HUES64 (cell line): ENCODE results near the gene PRKAG3.
A peak's percentile ranks its signal among the peaks of the same experiment; 100 is the strongest.
"Not testable (repeated sequence)": the region's sequence is repeated elsewhere in the genome, so short reads cannot be mapped to it uniquely, and the experiment has no call there.

Experiments
- H3K27ac ChIP-seq: 2 replicates; pipeline ENCODE4 v1.7.0; 2013; ENCODE audit warnings: low read depth, low read length, inconsistent platforms
- H3K27me3 ChIP-seq: 2 replicates; pipeline ENCODE4 v1.6.1; 2013; ENCODE audit warnings: mild to moderate bottlenecking, low read length; ENCODE audit not compliant: insufficient read depth
- H3K36me3 ChIP-seq: 2 replicates; pipeline ENCODE4 v1.6.1; 2013; ENCODE audit warnings: mild to moderate bottlenecking, low read length; ENCODE audit not compliant: insufficient read depth
- H3K4me1 ChIP-seq: 2 replicates; pipeline ENCODE4 v1.6.1; 2013; ENCODE audit warnings: mild to moderate bottlenecking, low read length, moderate library complexity; ENCODE audit not compliant: insufficient read depth
- H3K4me3 ChIP-seq: 2 replicates; pipeline ENCODE4 v1.5.1; 2013; ENCODE audit warnings: mild to moderate bottlenecking, low read length, moderate library complexity
- H3K9ac ChIP-seq: 2 replicates; pipeline ENCODE4 v1.6.1; 2013; ENCODE audit warnings: mild to moderate bottlenecking, low read depth, low read length
- H3K9me3 ChIP-seq: 2 replicates; pipeline ENCODE4 v1.6.1; 2013; ENCODE audit warnings: low read depth, low read length; ENCODE audit not compliant: insufficient read depth
- WGBS: fragments of 150-250, 120-280 bp; methylation state at CpG from one replicate; pipeline ENCODE4 v1.1.7; 2013; ENCODE audit warnings: missing lambda C conversion rate; 5-methylcytosine and 5-hydroxymethylcytosine counted together

PRKAG3 gene

GRCh38 chr2:218853766-218854165, 22.2 kb upstream of the PRKAG3 start:
- Histone ChIP-seq H3K9ac (no peak overlapping the region), H3K4me3 (no peak overlapping the region), H3K36me3 (no peaks in the 10 kb centered on the region), H3K9me3 (no peaks in the 10 kb centered on the region), H3K27ac (no peak overlapping the region), H3K27me3 (peaks cover 63% of the 10 kb centered on the region), H3K4me1 (peaks cover 21% of the 10 kb centered on the region)
- 60% methylated on average over 5 of the region's 5 CpGs for WGBS

- no peak overlapping the region for H3K9ac ChIP-seq
- peak overlapping the region; percentile 24; the same call in 1 of the 2 replicates for H3K4me3 ChIP-seq
- 44% methylated on average over 16 of the region's 16 CpGs for WGBS
- peaks cover 21% of the 10 kb centered on the region for H3K4me1 ChIP-seq
- no peaks in the 10 kb centered on the region for H3K9me3 ChIP-seq
- H3K27ac ChIP-seq = no peak overlapping the region
- H3K36me3 ChIP-seq = no peaks in the 10 kb centered on the region
- peaks cover 59% of the 10 kb centered on the region for H3K27me3 ChIP-seq
These were observed 21.5 kb upstream of the PRKAG3 start for GRCh38 chr2:218852911-218853667.

- Histone ChIP-seq H3K4me1 (peaks cover 18% of the 10 kb centered on the region), H3K27me3 (peaks cover 41% of the 10 kb centered on the region), H3K9me3 (no peaks in the 10 kb centered on the region), H3K9ac (no peak overlapping the region), H3K4me3 (no peak overlapping the region), H3K36me3 (no peaks in the 10 kb centered on the region), H3K27ac (no peak overlapping the region)
- 71% methylated on average over 3 of the region's 3 CpGs for WGBS
These were observed 19.7 kb upstream of the PRKAG3 start for GRCh38 chr2:218851286-218851685.

GRCh38 chr2:218850796-218851195, 19.2 kb upstream of the PRKAG3 start:
- Histone ChIP-seq H3K9ac (no peak overlapping the region), H3K36me3 (no peaks in the 10 kb centered on the region), H3K4me1 (peaks cover 13% of the 10 kb centered on the region), H3K27me3 (peaks cover 36% of the 10 kb centered on the region), H3K4me3 (no peak overlapping the region), H3K9me3 (no peaks in the 10 kb centered on the region), H3K27ac (no peak overlapping the region)
- 86% methylated on average over 2 of the region's 2 CpGs for WGBS

- no peak overlapping the region for H3K4me3 ChIP-seq
- H3K9ac ChIP-seq = no peak overlapping the region
- H3K27ac ChIP-seq = no peak overlapping the region
- peaks cover 8% of the 10 kb centered on the region for H3K4me1 ChIP-seq
- 70% methylated on average over 7 of the region's 7 CpGs for WGBS
- no peaks in the 10 kb centered on the region for H3K36me3 ChIP-seq
- no peaks in the 10 kb centered on the region for H3K9me3 ChIP-seq
- peaks cover 25% of the 10 kb centered on the region for H3K27me3 ChIP-seq
These were observed 18.1 kb upstream of the PRKAG3 start for GRCh38 chr2:218849721-218850120.

GRCh38 chr2:218846963-218847362, 15.4 kb upstream of the PRKAG3 start:
- H3K27ac ChIP-seq, H3K4me3 ChIP-seq, H3K9ac ChIP-seq, H3K36me3 ChIP-seq, H3K9me3 ChIP-seq, H3K27me3 ChIP-seq, H3K4me1 ChIP-seq: not testable (repeated sequence)
- 88% methylated on average over 13 of the region's 18 CpGs for WGBS

GRCh38 chr2:218844334-218844733, 12.7 kb upstream of the PRKAG3 start:
- not testable (repeated sequence) for H3K4me1 ChIP-seq, H3K27ac ChIP-seq, H3K9ac ChIP-seq, H3K27me3 ChIP-seq, H3K36me3 ChIP-seq, H3K9me3 ChIP-seq, H3K4me3 ChIP-seq
- 94% methylated on average over 4 of the region's 5 CpGs for WGBS

- Histone ChIP-seq H3K4me1 (no peaks in the 10 kb centered on the region), H3K4me3 (no peak overlapping the region), H3K36me3 (no peaks in the 10 kb centered on the region), H3K9me3 (no peaks in the 10 kb centered on the region), H3K9ac (no peak overlapping the region), H3K27me3 (no peaks in the 10 kb centered on the region), H3K27ac (no peak overlapping the region)
- 83% methylated on average over 1 of the region's 1 CpG for WGBS
These were observed 8.3 kb upstream of the PRKAG3 start for GRCh38 chr2:218839888-218840287.

GRCh38 chr2:218839430-218839829, 7.8 kb upstream of the PRKAG3 start:
- Histone ChIP-seq H3K4me3 (no peak overlapping the region), H3K36me3 (no peaks in the 10 kb centered on the region), H3K9ac (no peak overlapping the region), H3K27ac (no peak overlapping the region), H3K9me3 (no peaks in the 10 kb centered on the region), H3K27me3 (no peaks in the 10 kb centered on the region), H3K4me1 (no peaks in the 10 kb centered on the region)
- WGBS = 68% methylated on average over 4 of the region's 4 CpGs

- H3K9ac ChIP-seq = no peak overlapping the region
- no peak overlapping the region for H3K27ac ChIP-seq
- 100% methylated on average over 1 of the region's 2 CpGs for WGBS
- H3K36me3 ChIP-seq = no peaks in the 10 kb centered on the region
- no peak overlapping the region for H3K4me3 ChIP-seq
- no peaks in the 10 kb centered on the region for H3K27me3 ChIP-seq
- H3K4me1 ChIP-seq = no peaks in the 10 kb centered on the region
- H3K9me3 ChIP-seq = no peaks in the 10 kb centered on the region
These were observed 5.9 kb upstream of the PRKAG3 start for GRCh38 chr2:218837495-218837894.

GRCh38 chr2:218834685-218835084, 3.1 kb upstream of the PRKAG3 start:
- no peaks in the 10 kb centered on the region for H3K9me3 ChIP-seq
- no peaks in the 10 kb centered on the region for H3K27me3 ChIP-seq
- 80% methylated on average over 4 of the region's 4 CpGs for WGBS
- H3K9ac ChIP-seq = no peak overlapping the region
- no peaks in the 10 kb centered on the region for H3K36me3 ChIP-seq
- H3K27ac ChIP-seq = no peak overlapping the region
- H3K4me1 ChIP-seq = no peaks in the 10 kb centered on the region
- no peak overlapping the region for H3K4me3 ChIP-seq
